HFF-Myc (cell line): ENCODE measurements around the gene CHPF2.

Experiments
- DNase-seq: peaks from one replicate; pipeline ENCODE4 v3.0.0-alpha.2; 2011; ENCODE audit warnings: low read depth; ENCODE audit errors: extremely low read depth
- H3K4me3 ChIP-seq: replicated peaks from 2 replicates; pipeline ENCODE4 v1.5.1; 2011; ENCODE audit warnings: low read depth, mild to moderate bottlenecking, control low read depth, low read length
- TF ChIP-seq, protein P1 (sequence below): IDR thresholded peaks from 2 replicates; pipeline ENCODE4 v1.5.1; 2012; ENCODE audit warnings: mild to moderate bottlenecking, low read depth, low read length, control low read depth; ENCODE audit errors: missing control alignments

Gene CHPF2

DNA sequence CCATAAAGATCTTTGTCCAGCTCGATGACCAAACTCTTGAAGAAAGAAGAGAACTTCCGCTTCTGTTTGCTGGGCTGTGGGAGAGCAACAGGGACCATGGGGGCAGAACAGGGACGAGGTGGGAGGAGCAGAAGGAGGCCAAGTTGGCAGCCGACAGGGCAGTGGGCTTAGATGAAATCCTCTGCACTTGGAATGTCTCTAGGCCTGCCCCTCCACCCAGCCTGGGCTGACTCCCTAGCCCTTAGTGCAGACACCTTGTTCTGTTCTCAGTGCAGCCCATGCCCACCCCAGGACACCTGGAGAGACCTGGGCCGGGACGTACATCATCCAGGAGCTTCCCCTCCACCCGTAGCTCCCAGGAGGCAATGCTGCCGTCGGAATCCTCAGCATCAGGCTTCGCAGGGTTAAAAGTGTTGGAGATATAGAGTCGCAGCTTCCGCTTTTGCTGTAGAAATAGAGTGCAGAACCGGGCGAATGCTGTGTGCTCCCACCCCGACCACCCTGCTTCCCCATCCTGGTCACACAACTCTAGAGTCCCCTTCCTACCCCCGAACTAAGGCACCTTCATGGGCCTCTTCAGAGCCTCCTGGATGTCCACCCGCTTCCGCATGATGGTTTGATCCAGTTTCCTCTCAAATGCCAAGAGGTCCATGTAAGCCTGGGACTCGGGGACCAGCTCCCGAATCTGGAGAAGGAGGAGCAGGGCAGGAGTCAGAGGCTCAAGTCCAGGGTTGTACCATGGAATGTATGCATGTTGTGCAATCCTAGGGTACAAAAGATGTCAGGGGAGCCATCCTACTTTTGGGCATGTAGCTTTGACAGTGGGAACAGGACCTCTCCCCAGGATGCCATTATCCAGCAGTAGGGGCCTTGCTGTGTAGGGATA is 10.1 kb downstream of the CHPF2 start:
- H3K4me3 ChIP-seq: no peak overlapping the region
- TF ChIP-seq, protein P1, sequence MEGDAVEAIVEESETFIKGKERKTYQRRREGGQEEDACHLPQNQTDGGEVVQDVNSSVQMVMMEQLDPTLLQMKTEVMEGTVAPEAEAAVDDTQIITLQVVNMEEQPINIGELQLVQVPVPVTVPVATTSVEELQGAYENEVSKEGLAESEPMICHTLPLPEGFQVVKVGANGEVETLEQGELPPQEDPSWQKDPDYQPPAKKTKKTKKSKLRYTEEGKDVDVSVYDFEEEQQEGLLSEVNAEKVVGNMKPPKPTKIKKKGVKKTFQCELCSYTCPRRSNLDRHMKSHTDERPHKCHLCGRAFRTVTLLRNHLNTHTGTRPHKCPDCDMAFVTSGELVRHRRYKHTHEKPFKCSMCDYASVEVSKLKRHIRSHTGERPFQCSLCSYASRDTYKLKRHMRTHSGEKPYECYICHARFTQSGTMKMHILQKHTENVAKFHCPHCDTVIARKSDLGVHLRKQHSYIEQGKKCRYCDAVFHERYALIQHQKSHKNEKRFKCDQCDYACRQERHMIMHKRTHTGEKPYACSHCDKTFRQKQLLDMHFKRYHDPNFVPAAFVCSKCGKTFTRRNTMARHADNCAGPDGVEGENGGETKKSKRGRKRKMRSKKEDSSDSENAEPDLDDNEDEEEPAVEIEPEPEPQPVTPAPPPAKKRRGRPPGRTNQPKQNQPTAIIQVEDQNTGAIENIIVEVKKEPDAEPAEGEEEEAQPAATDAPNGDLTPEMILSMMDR: no peak
- no peak for DNase-seq

DNA sequence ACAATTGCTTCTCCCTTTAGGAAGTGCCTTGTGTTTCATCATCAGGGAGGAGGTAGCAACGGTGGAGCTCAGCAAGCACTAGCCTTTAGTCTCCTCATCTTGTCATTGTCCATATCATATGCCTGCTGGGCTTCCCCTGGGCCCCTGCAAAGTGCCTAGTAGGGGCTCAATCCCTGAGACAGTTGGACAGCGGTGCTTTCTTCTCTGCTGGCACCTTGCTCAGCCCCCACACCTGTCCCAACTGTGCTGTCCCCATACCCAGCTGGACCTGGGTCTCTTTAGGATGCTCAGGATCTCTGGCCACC is 10.7 kb downstream of the CHPF2 start:
- no peak overlapping the region for H3K4me3 ChIP-seq
- DNase-seq: no peak
- TF ChIP-seq, protein P1: no peak

DNA sequence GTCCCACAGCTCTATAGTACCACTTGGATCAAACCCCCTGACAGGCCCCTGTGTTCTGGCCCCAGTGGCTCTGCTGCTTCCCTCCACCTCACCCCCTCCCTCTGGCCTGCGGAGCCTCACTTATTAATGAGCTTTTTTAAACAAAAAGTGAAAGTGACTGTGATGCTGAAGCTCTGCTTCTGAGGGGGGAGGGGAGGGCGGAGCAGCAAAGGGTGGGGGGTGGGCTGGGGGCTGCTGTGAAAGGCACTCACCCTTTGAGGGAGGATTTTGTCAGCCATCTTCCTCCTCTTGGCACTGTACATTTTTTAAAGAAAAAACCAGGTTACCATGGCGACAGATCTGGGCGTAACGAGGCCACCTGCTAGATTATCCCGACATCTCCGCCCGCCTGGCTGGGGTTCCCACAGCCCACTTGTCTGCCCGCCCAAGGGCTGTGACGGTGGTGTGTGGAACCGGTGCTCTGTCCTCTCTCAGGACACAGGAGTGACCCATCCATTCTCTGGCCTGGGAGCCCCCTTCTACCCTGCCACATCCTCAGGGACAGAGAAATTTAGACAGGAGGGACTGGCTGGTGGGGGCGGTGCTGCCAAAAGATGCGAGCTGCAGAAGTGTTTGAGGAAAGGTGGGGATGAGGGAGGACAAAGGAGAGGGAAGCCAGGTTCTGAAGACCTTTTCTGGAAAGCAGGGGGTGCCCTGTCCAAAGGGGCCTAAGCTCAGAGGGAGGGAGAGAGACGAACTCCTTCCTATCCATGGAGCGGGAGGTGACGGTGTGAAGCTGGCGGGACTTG is 11.3 kb downstream of the CHPF2 start:
- TF ChIP-seq, protein P1: no peak
- H3K4me3 ChIP-seq: no peak overlapping the region

DNA sequence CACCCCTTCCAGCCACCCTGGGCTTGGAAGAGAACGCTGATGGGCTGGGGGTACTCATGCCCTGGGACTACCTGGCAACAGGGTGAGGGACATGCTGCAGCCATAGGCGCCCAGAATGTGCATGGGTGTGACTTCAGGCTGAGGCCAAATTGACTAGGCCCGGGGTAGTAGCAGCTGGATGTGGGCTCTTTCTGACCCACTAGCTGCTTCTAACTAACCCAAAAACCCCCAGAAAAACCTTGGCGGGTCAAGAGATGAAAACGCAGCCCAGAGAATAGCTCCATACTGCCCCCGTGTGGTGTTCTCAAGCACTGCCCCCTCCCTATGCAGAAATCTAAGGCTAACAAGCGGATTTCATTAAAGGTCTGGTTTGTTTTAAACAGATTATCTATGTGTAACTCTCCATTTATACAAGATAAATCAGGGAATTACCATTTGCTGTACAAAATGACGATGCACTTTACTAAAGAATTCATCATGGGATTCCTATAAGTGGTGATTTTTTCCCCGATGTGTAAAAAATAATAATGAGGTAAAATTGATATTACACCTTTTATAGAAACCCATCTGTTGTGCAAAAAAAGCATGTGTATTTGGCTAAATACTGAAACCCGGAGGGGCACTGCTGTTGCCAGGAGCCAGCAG is 12.0 kb downstream of the CHPF2 start:
- TF ChIP-seq, protein P1: peak; percentile 93
- no peak for DNase-seq
- H3K4me3 ChIP-seq: no peak overlapping the region

More for the DNA sequence above, 11.3 kb downstream of the CHPF2 start:
- DNase-seq: no peak

DNA sequence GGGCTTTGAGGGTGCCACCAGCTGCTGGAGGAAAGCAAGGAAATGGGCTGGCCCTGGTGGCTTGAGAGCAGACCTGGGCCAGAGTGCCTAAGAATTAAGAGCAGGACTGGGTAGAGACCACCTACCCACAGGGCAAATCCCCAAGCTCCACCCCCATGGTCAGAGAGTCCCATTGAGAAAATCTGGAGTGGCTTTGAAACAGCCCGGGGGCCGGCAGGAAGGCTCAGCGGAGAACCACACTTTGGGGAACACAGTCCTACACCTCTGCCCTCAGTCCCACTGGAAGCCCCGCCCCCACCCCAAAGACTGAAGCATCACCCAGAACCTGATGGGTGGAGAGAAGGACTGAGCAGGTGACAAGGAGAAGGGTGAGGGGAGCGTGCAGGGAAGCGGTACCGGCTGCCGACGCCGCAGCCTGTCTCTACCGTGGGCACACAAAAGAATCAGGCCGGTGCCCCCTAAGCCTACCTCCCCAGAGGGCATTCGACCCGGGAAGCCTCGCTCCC is 12.6 kb downstream of the CHPF2 start:
- H3K4me3 ChIP-seq: peak overlapping the region; percentile 20
- TF ChIP-seq, protein P1: no peak
- no peak for DNase-seq

DNA sequence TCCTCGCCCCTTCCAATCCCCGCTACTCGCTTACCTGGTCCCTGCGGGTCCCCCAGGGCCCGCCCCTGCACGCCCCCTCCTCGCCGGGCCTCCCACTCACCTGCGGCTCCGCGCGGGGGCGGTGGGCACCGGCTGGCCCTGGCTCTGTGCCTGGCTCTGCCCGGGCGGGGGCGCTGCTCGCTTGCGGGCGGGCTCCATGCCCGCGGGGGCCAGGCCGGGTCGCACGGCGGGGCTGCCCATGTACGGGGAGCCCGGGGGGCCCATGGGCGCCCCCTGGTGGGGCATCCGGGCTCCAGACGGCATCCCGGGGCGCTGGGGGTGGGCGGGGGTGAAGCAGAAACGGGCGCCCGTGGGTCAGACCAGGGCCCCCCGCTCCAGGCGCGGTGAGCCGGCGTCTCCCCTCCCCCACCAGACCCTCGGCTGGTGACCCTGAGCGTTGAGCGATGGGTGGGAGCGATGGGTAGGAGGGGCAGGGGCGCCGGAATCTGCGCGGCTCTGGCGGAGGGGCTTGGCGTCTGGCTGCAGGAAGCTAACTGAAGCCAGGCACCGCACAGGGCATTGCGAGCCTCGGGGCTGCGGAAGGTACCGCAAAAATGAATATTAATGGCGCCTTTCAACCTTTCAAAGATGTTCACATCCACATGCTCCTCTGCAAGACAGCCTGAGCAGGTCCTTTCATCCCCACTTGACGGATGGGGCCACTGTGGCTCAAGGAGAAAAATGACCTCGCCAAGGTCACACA is 13.2 kb downstream of the CHPF2 start:
- DNase-seq: no peak
- peak overlapping the region; percentile 20 for H3K4me3 ChIP-seq
- TF ChIP-seq, protein P1: peak; percentile 40
